Stimulated activated CD8-positive, alpha-beta memory T cell treated with anti-CD3 and anti-CD28 coated beads, Interleukin-4, amount 100 ng/mL, for 48 hours (primary cell): ENCODE results near the gene MRGPRX3.

Experiments used
- DNase-seq: peaks from one replicate; pipeline ENCODE4 v3.0.0-alpha.2; 2020

MRGPRX3 gene

GRCh38 chr11:18171377-18172000, 39.1 kb downstream of the MRGPRX3 start:
- no peak for DNase-seq

DNA sequence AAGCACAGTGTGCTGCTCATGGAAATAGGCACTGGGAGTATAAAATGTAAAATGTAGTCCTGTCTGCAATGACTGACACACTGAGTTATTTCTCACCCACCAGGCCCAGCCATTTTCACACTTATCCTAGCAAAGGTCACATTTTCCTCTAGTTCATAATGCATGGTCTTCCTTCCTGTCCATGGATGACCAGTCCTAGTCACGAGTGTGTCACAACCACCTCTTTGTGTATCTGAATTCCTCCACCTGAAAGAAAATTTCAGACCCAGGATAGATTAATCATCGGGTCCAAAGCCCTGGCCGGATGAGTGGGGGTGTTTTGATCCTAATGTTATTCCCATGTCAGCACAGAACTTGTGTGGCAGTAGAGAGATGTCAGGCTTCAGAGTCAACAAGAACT, 40.3 kb downstream of the MRGPRX3 start, which contains the start of gene MRGPRX4:
Gene MRGPRX4, plus strand, starts transcription at position 172 of the 400 bp plus-strand sequence. CDS start 420 bp downstream, outside the sequence.
- no peak for DNase-seq

DNA sequence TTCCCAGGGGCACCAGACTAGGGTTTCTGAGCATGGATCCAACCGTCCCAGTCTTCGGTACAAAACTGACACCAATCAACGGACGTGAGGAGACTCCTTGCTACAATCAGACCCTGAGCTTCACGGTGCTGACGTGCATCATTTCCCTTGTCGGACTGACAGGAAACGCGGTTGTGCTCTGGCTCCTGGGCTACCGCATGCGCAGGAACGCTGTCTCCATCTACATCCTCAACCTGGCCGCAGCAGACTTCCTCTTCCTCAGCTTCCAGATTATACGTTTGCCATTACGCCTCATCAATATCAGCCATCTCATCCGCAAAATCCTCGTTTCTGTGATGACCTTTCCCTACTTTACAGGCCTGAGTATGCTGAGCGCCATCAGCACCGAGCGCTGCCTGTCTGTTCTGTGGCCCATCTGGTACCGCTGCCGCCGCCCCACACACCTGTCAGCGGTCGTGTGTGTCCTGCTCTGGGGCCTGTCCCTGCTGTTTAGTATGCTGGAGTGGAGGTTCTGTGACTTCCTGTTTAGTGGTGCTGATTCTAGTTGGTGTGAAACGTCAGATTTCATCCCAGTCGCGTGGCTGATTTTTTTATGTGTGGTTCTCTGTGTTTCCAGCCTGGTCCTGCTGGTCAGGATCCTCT, 41.0 kb downstream of the MRGPRX3 start:
- no peak for DNase-seq
